GM19239 (cell line): Measurements from ENCODE around the gene VCAN.

ENCODE experiments used
- DNase-seq: peaks from one replicate; pipeline ENCODE4 v3.0.0; 2011; ENCODE audit warnings: low spot score; ENCODE audit not compliant: insufficient read length
- FAIRE-seq: peaks from 2 replicates; lab custom pipeline; 2011; peaks lifted over from hg19 to GRCh38; lab: Jason Lieb, UNC

Gene VCAN

GRCh38 chr5:83526289-83526688, 54.7 kb downstream of the VCAN start:
- FAIRE-seq (no peak), DNase-seq (no peak)

- no peak for FAIRE-seq
Measured at GRCh38 chr5:83527221-83527620, 55.7 kb downstream of the VCAN start.

GRCh38 chr5:83527722-83528438, 56.3 kb downstream of the VCAN start:
- FAIRE-seq (no peak), DNase-seq (no peak)

More at GRCh38 chr5:83527221-83527620, 55.7 kb downstream of the VCAN start:
- DNase-seq = no peak

- DNase-seq = no peak
- no peak for FAIRE-seq
Measured at GRCh38 chr5:83528439-83528769, 56.9 kb downstream of the VCAN start.

GRCh38 chr5:83530193-83530592, 58.6 kb downstream of the VCAN start:
- no peak for DNase-seq
- FAIRE-seq = no peak

- DNase-seq = no peak
- no peak for FAIRE-seq
Measured at GRCh38 chr5:83531661-83532060, 60.1 kb downstream of the VCAN start.

- DNase-seq (peak; percentile 8), FAIRE-seq (peak; percentile 66)
Measured at GRCh38 chr5:83538786-83539462, 67.4 kb downstream of the VCAN start.

GRCh38 chr5:83539463-83539790, 67.9 kb downstream of the VCAN start:
- FAIRE-seq = no peak

GRCh38 chr5:83540105-83540504, 68.6 kb downstream of the VCAN start:
- no peak for DNase-seq
- no peak for FAIRE-seq

More at GRCh38 chr5:83539463-83539790, 67.9 kb downstream of the VCAN start:
- DNase-seq = no peak

GRCh38 chr5:83540783-83541182, 69.2 kb downstream of the VCAN start:
- DNase-seq (no peak), FAIRE-seq (no peak)

- DNase-seq = no peak
- FAIRE-seq = no peak
Measured at GRCh38 chr5:83542839-83543238, 71.3 kb downstream of the VCAN start.

- DNase-seq (no peak), FAIRE-seq (no peak)
Measured at GRCh38 chr5:83543898-83544297, 72.4 kb downstream of the VCAN start.

GRCh38 chr5:83547161-83547560, 75.6 kb downstream of the VCAN start:
- FAIRE-seq (no peak), DNase-seq (no peak)

GRCh38 chr5:83547889-83548288, 76.3 kb downstream of the VCAN start:
- no peak for FAIRE-seq
- DNase-seq = no peak

GRCh38 chr5:83548581-83548980, 77.0 kb downstream of the VCAN start:
- DNase-seq = no peak
- FAIRE-seq = no peak

GRCh38 chr5:83549076-83549475, 77.5 kb downstream of the VCAN start:
- FAIRE-seq (no peak), DNase-seq (no peak)

- FAIRE-seq = no peak
- no peak for DNase-seq
Measured at GRCh38 chr5:83549674-83550073, 78.1 kb downstream of the VCAN start.

GRCh38 chr5:83551821-83552220, 80.3 kb downstream of the VCAN start:
- DNase-seq (no peak), FAIRE-seq (no peak)

GRCh38 chr5:83552275-83552674, 80.7 kb downstream of the VCAN start:
- DNase-seq (no peak), FAIRE-seq (no peak)

GRCh38 chr5:83553000-83553486, 81.5 kb downstream of the VCAN start:
- FAIRE-seq = no peak

GRCh38 chr5:83554133-83554532, 82.6 kb downstream of the VCAN start:
- FAIRE-seq (no peak), DNase-seq (no peak)

More at GRCh38 chr5:83553000-83553486, 81.5 kb downstream of the VCAN start:
- DNase-seq = no peak

GRCh38 chr5:83554686-83555085, 83.1 kb downstream of the VCAN start:
- no peak for FAIRE-seq

More at GRCh38 chr5:83554686-83555085, 83.1 kb downstream of the VCAN start:
- no peak for DNase-seq
